ENCODE measurements around the gene NDRG2. TPM values are rescaled to one million over a fixed set of nuclear protein-coding genes. Genes with fewer than 3 reads are reported as not detected.

NDRG2 gene
- total RNA-seq = 100 to 1,000 TPM; 219 to 368 (median 330) TPM
- 351 TPM for polyA plus RNA-seq
- long read RNA-seq, donor 1, transcript NDRG2-227 (15 exons, 1,980 nt) = minor isoform, 97 of 779 reads
- long read RNA-seq, donor 1, transcript NDRG2-209 (17 exons, 2,079 nt) = minor isoform, 82 of 779 reads
- long read RNA-seq, donor 1, transcript NDRG2-208 (16 exons, 2,022 nt) = major isoform, 191 of 779 reads
- long read RNA-seq, donor 1, transcript NDRG2-211 (16 exons, 2,054 nt) = minor isoform, 55 of 779 reads
- long read RNA-seq, donor 1, partial matches to known transcripts = 108 of 779 reads
- long read RNA-seq, donor 1, other reads (novel, unspliced or antisense) = 157 of 779 reads
- long read RNA-seq, donor 2, transcript NDRG2-209 (17 exons, 2,079 nt) = minor isoform, 47 of 310 reads
- long read RNA-seq, donor 2, transcript NDRG2-227 (15 exons, 1,980 nt) = minor isoform, 44 of 310 reads
- long read RNA-seq, donor 2, transcript NDRG2-211 (16 exons, 2,054 nt) = minor isoform, 16 of 310 reads
- long read RNA-seq, donor 2, transcript NDRG2-208 (16 exons, 2,022 nt) = major isoform, 59 of 310 reads
- long read RNA-seq, donor 2, partial matches to known transcripts = 25 of 310 reads
- long read RNA-seq, donor 2, other reads (novel, unspliced or antisense) = 86 of 310 reads
- long read RNA-seq, donor 3, transcript NDRG2-211 (16 exons, 2,054 nt) = minor isoform, 120 of 1,376 reads
- long read RNA-seq, donor 3, transcript NDRG2-208 (16 exons, 2,022 nt) = major isoform, 261 of 1,376 reads
- long read RNA-seq, donor 3, transcript NDRG2-209 (17 exons, 2,079 nt) = minor isoform, 195 of 1,376 reads
- long read RNA-seq, donor 3, transcript NDRG2-227 (15 exons, 1,980 nt) = minor isoform, 146 of 1,376 reads
- long read RNA-seq, donor 3, partial matches to known transcripts = 133 of 1,376 reads
- long read RNA-seq, donor 3, other reads (novel, unspliced or antisense) = 288 of 1,376 reads
- long read RNA-seq, donor 4, transcript NDRG2-208 (16 exons, 2,022 nt) = major isoform, 84 of 334 reads
- long read RNA-seq, donor 4, transcript NDRG2-211 (16 exons, 2,054 nt) = minor isoform, 22 of 334 reads
- long read RNA-seq, donor 4, transcript NDRG2-227 (15 exons, 1,980 nt) = minor isoform, 44 of 334 reads
- long read RNA-seq, donor 4, transcript NDRG2-209 (17 exons, 2,079 nt) = minor isoform, 48 of 334 reads
- long read RNA-seq, donor 4, partial matches to known transcripts = 23 of 334 reads
- long read RNA-seq, donor 4, other reads (novel, unspliced or antisense) = 74 of 334 reads

DNA sequence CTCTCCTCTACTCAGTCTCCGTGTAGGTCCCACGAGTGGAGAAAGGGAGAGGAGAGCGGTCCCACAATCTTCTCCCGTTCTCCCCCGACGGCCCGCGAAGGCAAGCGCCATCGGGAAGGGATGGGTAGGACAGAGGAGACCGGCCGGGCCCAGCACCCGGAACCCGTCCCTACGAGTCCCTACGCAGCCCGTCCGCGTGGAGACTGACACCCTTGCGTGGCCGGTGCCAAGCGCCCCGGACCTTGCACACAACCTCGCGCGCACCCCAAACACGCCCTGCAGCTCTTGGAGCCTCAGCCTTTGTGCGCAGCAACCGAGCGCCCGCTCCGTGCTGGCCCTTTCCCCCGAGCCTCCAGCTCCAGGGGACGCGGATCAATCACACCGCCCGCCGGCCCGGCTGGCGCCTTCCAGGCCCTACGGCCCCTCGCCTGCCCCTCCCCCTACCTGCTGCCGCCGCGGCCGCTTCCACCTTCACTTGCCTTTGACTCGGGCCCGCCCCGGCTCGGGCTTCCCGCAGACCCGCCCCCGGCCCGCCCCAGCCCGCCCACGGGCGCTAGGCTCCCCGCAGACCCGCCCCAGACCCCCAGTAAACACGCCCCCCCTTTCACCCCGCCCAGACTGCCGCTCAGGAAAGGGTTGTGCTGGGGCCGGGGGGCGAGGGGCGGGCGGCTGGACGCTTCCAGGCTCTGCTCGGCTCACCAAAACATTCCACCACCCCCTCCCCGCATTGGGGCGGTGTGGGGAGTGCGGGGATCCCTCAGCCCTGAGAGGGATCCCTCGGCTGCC, at the start of gene NDRG2:
TSS of gene NDRG2 (minus strand) at position 477 of the 786 bp plus-strand sequence. CDS start 1,746 bp downstream, outside the sequence.
- Histone ChIP-seq H3K27ac (ENCODE audit: low read length) (peak within 1 kb of the TSS; percentile 98), H3K4me1 (ENCODE audit: control insufficient read depth, insufficient read depth, low read length) (peaks cover 12% of the 10 kb centered on the region), H3K27me3 (ENCODE audit: control insufficient read depth, insufficient read depth) (no peaks in the 10 kb centered on the region), H3K9me3 (ENCODE audit: control insufficient read depth, low read length) (no peaks in the 10 kb centered on the region), H3K4me3 (ENCODE audit: low read length) (peak within 1 kb of the TSS; percentile 90)
- intact Hi-C loops (cut with DNase I) = no loop called here
- DNase-seq (peak; percentile 83 to 96 (median 95)), ATAC-seq (peak; percentile 88 to 91)
- WGBS = under 1% methylated on average over 72 of the region's 72 CpGs

DNA sequence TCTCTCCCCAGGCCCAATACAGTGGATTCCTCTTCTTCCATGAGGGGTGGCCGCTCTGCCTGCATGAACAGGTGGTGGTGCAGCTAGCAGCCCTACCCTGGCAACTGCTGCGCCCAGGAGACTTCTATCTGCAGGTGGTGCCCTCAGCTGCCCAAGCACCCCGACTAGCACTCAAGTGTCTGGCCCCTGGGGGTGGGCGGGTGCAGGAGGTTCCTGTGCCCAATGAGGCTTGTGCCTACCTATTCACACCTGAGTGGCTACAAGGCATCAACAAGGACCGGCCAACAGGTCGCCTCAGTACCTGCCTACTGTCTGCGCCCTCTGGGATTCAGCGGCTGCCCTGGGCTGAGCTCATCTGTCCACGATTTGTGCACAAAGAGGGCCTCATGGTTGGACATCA, 49.1 kb upstream of the NDRG2 start:
- Histone ChIP-seq H3K9me3 (ENCODE audit: control insufficient read depth, low read length) (no peaks in the 10 kb centered on the region), H3K27me3 (ENCODE audit: control insufficient read depth, insufficient read depth) (no peaks in the 10 kb centered on the region), H3K4me1 (ENCODE audit: control insufficient read depth, insufficient read depth, low read length) (no peaks in the 10 kb centered on the region), H3K4me3 (ENCODE audit: low read length) (no peak overlapping the region), H3K27ac (ENCODE audit: low read length) (no peak overlapping the region)
- ATAC-seq (no peak), DNase-seq (no peak)
- 90% methylated on average over 9 of the region's 9 CpGs for WGBS
- intact Hi-C loops (cut with DNase I) = no loop called here

DNA sequence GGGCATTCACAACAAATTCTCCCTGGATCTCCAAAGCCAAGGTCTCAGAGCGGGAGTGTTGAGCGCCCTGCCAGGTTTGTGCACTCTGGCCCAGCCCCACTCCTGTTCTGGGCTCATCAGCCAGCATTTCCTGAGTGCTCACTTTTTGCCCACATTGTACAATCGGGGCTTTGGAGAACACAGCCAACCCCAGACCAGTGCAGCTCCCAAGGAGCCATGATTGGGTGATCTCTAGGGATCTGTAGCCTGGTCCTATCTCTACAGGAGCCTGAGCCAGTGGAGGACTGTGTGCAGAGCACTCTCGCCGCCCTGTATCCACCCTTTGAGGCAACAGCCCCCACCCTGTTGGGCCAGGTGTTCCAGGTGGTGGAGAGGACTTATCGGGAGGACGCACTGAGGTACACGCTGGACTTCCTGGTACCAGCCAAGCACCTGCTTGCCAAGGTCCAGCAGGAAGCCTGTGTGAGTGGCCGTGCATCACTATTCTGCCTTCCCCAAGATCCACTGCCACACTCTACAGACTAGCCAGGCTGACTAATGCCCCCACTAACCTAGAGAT, 48.0 kb upstream of the NDRG2 start:
- ATAC-seq (no peak), DNase-seq (no peak)
- peaks cover 3% of the 10 kb centered on the region for H3K4me1 ChIP-seq (ENCODE audit: control insufficient read depth, insufficient read depth, low read length)
- H3K27me3 ChIP-seq (ENCODE audit: control insufficient read depth, insufficient read depth) = no peaks in the 10 kb centered on the region
- intact Hi-C loops (cut with DNase I) = no loop called here
- H3K27ac ChIP-seq (ENCODE audit: low read length) = no peak overlapping the region
- WGBS = 89% methylated on average over 9 of the region's 9 CpGs
- no peak overlapping the region for H3K4me3 ChIP-seq (ENCODE audit: low read length)
- H3K9me3 ChIP-seq (ENCODE audit: control insufficient read depth, low read length) = no peaks in the 10 kb centered on the region

DNA sequence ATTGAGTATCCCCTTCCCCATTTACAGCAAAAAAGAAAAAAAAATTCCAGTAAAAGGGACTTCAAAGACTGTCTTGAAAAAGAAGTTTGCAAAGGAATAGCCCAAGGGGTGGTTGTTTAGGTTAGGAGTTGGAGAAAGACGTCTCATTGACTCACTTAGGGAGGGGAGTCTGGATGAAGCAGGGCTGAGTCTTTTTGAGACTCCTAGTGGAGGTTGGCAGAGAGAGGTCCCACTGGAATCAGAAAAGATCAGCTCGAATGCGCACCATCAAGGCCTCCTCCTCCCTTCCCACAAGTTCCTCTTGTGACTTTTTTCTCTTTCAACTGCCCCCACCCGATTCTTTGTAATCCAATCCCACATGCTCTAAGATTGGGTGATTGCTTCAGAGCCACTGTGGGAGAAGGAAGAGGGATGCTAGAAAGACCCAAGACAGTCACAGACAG, 47.2 kb upstream of the NDRG2 start:
- intact Hi-C loops (cut with DNase I) = no loop called here
- peak in 1 of 3 donors; percentile 50 for DNase-seq

DNA sequence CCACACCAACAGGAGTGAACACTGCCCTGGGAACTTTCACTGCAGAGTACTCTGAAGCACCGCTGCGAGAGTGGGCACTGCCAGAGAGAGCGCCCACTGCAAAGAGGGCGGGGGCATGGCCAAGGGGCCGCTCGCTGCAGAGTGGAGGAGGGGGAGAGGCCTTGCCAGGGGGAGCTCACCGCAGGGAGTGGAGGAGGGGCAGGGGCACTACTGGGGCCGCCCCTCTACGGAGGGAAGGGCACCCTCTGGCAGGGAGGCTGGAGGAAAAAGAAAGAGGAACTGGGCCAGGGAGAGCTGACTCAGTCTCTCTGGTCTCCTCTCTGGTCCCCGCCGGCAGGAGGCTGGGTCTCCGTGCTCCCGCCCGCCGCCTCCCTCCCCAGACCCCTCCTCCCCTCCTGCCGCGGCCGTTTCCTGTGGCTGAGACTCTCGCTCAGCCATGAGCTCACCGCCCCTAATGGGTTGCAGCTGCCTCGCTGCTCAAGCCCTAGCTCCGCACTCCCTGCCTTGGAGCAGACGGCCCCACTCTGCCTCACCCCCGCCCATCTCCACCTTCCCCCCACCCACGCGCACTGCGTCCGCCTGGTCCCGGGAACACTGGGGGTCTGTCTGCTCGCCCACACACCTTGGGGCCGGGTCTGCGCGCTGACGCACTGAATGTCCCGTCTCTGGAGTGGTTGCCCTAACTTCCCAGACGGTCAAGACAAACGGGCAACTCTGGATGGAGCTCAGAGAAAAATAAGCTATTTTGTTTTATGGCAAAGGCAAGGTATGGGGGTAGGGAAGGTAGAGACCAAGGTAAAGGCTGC, 46.6 kb upstream of the NDRG2 start:
- ATAC-seq = peak; percentile 78 to 79
- Histone ChIP-seq H3K4me3 (ENCODE audit: low read length) (peak overlapping the region; percentile 70), H3K27ac (ENCODE audit: low read length) (peak overlapping the region; percentile 78), H3K27me3 (ENCODE audit: control insufficient read depth, insufficient read depth) (no peaks in the 10 kb centered on the region), H3K9me3 (ENCODE audit: control insufficient read depth, low read length) (no peaks in the 10 kb centered on the region), H3K4me1 (ENCODE audit: control insufficient read depth, insufficient read depth, low read length) (peaks cover 3% of the 10 kb centered on the region)
- intact Hi-C loops (cut with DNase I) = loop anchor here in 1 of 4 donors (2.0 kb wide), 1 partner anchor 33 kb away; no protein-coding TSS in a partner anchor
- DNase-seq = peak; percentile 93 to 96 (median 93)
- WGBS = under 1% methylated on average over 37 of the region's 37 CpGs

More for the DNA sequence above, 47.2 kb upstream of the NDRG2 start:
- ATAC-seq = peak; percentile 7 to 43
- WGBS = 25% methylated on average over 4 of the region's 4 CpGs
- no peaks in the 10 kb centered on the region for H3K9me3 ChIP-seq (ENCODE audit: control insufficient read depth, low read length)
- H3K27me3 ChIP-seq (ENCODE audit: control insufficient read depth, insufficient read depth) = no peaks in the 10 kb centered on the region
- H3K27ac ChIP-seq (ENCODE audit: low read length) = peak overlapping the region; percentile 51
- peak overlapping the region; percentile 70 for H3K4me3 ChIP-seq (ENCODE audit: low read length)
- H3K4me1 ChIP-seq (ENCODE audit: control insufficient read depth, insufficient read depth, low read length) = peaks cover 3% of the 10 kb centered on the region

DNA sequence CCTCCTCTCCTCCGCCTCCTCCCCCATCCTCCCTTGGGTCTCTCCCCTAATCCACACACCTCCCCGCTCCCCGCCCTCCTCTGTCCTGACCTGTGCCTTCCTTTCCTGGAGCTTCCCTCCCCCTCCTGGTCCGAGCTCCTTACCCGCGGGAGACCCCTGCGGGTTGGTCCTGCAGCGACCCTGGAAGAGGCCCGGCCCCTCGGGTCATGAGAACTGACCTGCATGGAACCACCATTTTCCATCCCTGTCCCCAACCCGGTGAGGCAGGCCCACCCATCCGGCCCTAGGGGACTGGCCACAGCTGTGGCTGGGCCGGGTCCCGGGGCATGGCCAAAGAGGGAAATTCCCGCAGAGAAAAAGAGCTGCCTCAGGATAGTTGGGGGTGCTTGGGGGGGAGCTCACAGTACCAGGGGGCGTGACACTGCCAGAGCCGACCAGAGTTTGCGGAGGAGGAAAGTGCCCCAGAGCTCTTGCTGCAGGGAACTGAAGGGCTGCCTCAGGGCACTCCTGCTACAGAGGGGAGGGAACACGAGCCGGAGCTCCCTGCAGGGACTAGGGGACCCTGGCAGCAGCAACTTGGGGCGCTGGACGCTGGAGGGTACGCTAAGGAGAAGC, 45.9 kb upstream of the NDRG2 start:
- WGBS = 1% methylated on average over 23 of the region's 23 CpGs
- peak; percentile 64 to 83 (median 80) for DNase-seq

DNA sequence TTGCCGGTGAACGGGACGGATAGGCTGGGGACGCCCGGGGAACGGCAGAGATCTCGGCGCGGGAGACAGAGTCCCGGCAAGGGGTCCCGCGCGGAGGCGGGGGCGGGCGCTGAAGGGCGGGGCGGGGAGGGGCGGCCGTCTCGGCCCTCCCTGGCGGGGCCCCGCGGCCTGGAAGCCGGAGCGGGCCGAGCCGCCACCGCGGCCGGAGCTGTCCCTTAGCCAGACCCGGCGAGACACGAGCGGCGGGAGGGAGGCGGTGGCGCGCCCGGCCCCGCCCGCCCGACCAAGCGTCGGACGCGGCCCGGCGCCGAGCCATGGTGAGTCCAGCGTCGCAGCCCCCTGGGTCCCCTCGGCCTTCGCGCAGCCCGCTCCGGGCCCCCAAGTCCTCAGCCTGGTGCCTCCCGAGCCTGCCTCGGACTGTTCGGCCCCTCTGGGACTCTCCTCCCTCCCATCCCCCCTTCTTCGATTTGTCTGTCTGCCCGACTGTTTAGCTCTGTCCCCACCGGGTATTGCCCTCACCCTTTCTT, 45.3 kb upstream of the NDRG2 start, which contains the start of gene ARHGEF40:
TSS of gene ARHGEF40 (plus strand) at position 222 of the 527 bp plus-strand sequence. CDS start at position 315, 93 bp downstream.
- Histone ChIP-seq H3K9me3 (ENCODE audit: control insufficient read depth, low read length) (no peaks in the 10 kb centered on the region), H3K4me1 (ENCODE audit: control insufficient read depth, insufficient read depth, low read length) (peaks cover 3% of the 10 kb centered on the region), H3K27ac (ENCODE audit: low read length) (peak within 1 kb of the TSS; percentile 78), H3K27me3 (ENCODE audit: control insufficient read depth, insufficient read depth) (no peaks in the 10 kb centered on the region), H3K4me3 (ENCODE audit: low read length) (peak within 1 kb of the TSS; percentile 70)
- intact Hi-C loops (cut with DNase I) = loop anchor here in 1 of 4 donors (2.0 kb wide), 1 partner anchor 35 kb away; no protein-coding TSS in a partner anchor
- DNase-seq (peak; percentile 75 to 92 (median 91)), ATAC-seq (peak; percentile 63 to 74)
- under 1% methylated on average over 63 of the region's 63 CpGs for WGBS

More for the DNA sequence above, 45.9 kb upstream of the NDRG2 start:
- Histone ChIP-seq H3K27me3 (ENCODE audit: control insufficient read depth, insufficient read depth) (no peaks in the 10 kb centered on the region), H3K27ac (ENCODE audit: low read length) (peak overlapping the region; percentile 78), H3K4me3 (ENCODE audit: low read length) (peak overlapping the region; percentile 70), H3K4me1 (ENCODE audit: control insufficient read depth, insufficient read depth, low read length) (peaks cover 3% of the 10 kb centered on the region), H3K9me3 (ENCODE audit: control insufficient read depth, low read length) (no peaks in the 10 kb centered on the region)
- intact Hi-C loops (cut with DNase I) = loop anchor here in 1 of 4 donors (2.0 kb wide), 1 partner anchor 34 kb away; no protein-coding TSS in a partner anchor
- peak; percentile 13 to 37 for ATAC-seq

DNA sequence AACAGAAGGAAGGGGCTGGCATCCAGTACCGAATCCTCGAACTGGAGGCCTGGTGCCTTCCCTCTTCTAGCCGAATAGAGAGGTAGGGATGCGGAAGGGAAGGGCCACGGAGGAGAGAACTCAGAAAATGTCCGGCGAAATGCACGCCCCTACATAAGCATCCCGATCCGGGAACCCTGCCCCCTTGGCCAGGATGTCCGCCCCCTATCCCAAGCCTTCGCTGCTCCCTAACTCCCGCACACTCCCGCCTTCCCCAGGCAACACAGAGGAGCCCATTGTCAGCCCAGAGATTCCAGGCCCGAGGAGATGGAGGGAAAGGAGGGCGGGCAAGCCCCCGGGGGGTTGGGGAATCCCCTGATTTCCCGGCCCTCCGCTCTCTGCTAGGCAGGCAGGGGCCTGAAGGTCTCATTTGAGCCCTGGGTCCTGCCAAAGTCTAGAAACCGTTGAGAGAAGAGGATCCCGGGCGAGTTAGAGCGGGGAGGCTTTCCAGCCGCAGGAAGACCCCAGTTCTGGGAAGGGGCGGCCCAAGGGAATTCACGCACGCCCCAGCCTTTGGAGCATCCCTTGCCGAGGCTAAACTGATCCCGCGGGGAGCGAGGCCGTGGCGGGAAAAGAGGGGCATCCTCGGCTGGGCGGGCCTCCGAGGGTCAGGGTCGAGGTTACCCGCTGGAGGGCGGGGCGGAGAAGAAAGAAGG, 44.7 kb upstream of the NDRG2 start:
- intact Hi-C loops (cut with DNase I) = loop anchor here in 3 of 4 donors (2.0 to 5.0 kb wide), 2 partner anchors 35 to 38 kb away; no protein-coding TSS in a partner anchor
- DNase-seq (peak; percentile 76 to 86 (median 82)), ATAC-seq (peak; percentile 29 to 48)
- H3K27me3 ChIP-seq (ENCODE audit: control insufficient read depth, insufficient read depth) = no peaks in the 10 kb centered on the region
- H3K4me1 ChIP-seq (ENCODE audit: control insufficient read depth, insufficient read depth, low read length) = peaks cover 3% of the 10 kb centered on the region
- no peaks in the 10 kb centered on the region for H3K9me3 ChIP-seq (ENCODE audit: control insufficient read depth, low read length)
- H3K27ac ChIP-seq (ENCODE audit: low read length) = peak overlapping the region; percentile 69
- peak overlapping the region; percentile 70 for H3K4me3 ChIP-seq (ENCODE audit: low read length)
- WGBS = under 1% methylated on average over 40 of the region's 40 CpGs
